SK-N-SH (cell line): Measurements from ENCODE around the gene PAWR.

ENCODE experiments used
- CTCF ChIP-seq: fragments of 200-600 bp; sonication (generic); IDR thresholded peaks from 2 replicates; pipeline ENCODE4 v1.6.1; 2017; ENCODE audit warnings: antibody characterized with exemption, mild to moderate bottlenecking, moderate library complexity
- EP300 ChIP-seq, 2 experiments: IDR thresholded peaks; 2 replicates each; pipeline versions ENCODE4 v1.4.0 to v1.6.1; 2012; ENCODE audit warnings: borderline replicate concordance in 1 of 2, low read depth in 1 of 2, low read length in 1 of 2
- MAX ChIP-seq: IDR thresholded peaks from 2 replicates; pipeline ENCODE4 v1.4.0; 2012; ENCODE audit warnings: low read depth
- MXI1 ChIP-seq: IDR thresholded peaks from 2 replicates; pipeline ENCODE4 v1.6.1; 2012; ENCODE audit warnings: mild to moderate bottlenecking, low read depth, low read length, improper control_type of control experiment
- NFIC ChIP-seq: IDR thresholded peaks from 2 replicates; pipeline ENCODE4 v1.4.0; 2012; ENCODE audit warnings: borderline replicate concordance
- NRF1 ChIP-seq: IDR thresholded peaks from 2 replicates; pipeline ENCODE4 v1.6.1; 2012; ENCODE audit warnings: low read depth, mild to moderate bottlenecking, low read length
- POLR2AphosphoS5 ChIP-seq: IDR thresholded peaks from 2 replicates; pipeline ENCODE4 v1.6.1; 2012; ENCODE audit warnings: low read depth, low read length
- SMC3 ChIP-seq: IDR thresholded peaks from 2 replicates; pipeline ENCODE4 v1.6.1; 2012; ENCODE audit warnings: low read depth, low read length, improper control_type of control experiment
- TAF1 ChIP-seq: IDR thresholded peaks from 2 replicates; pipeline ENCODE4 v1.6.1; 2012; ENCODE audit warnings: low read depth, mild to moderate bottlenecking, low read length, moderate library complexity, borderline replicate concordance
- USF2 ChIP-seq: fragments of 150-350 bp; IDR thresholded peaks from 2 replicates; pipeline ENCODE4 v1.6.1; 2017; ENCODE audit warnings: antibody characterized with exemption, low read length, low read depth, borderline replicate concordance
- YY1 ChIP-seq: IDR thresholded peaks from 2 replicates; pipeline ENCODE4 v1.4.0; 2012; ENCODE audit warnings: low read depth, mild to moderate bottlenecking

- TF ChIP-seq CTCF (no peak), MAX (no peak), POLR2AphosphoS5 (no peak), SMC3 (no peak), EP300 (IDR thresholded peaks at IDR 0.05; ENCODE audit: borderline replicate concordance in 1 of 2, low read depth in 1 of 2, low read length in 1 of 2) (no peak), NFIC (no peak), USF2 (no peak), MXI1 (no peak), YY1 (no peak), NRF1 (no peak), TAF1 (no peak)
Observed at GRCh38 chr12:79725987-79726386, 35.2 kb upstream of the PAWR start.
